Subcutaneous adipose tissue (tissue), 4 donors: Measurements from ENCODE around the gene NEU2. TPM values are rescaled to one million over a fixed set of nuclear protein-coding genes. Genes with fewer than 3 reads are reported as not detected.

Experiments
- total RNA-seq, 4 donors: library from RNA; depleted of rRNA; stranded (reverse); fragments of >200 nt; gene quantifications; one replicate each; pipeline ENCODE4 v1.1.0, GENCODE V29; 2016
- TF ChIP-seq, protein P1 (sequence below): fragments of 450-650 bp; IDR thresholded peaks from one replicate; pipeline ENCODE4 v1.5.1; 2016; ENCODE audit warnings: low read depth, mild to moderate bottlenecking, control low read depth, antibody characterized with exemption, moderate library complexity

The NEU2 gene
- total RNA-seq, 4 donors from 2014 or later, result not detected

DNA sequence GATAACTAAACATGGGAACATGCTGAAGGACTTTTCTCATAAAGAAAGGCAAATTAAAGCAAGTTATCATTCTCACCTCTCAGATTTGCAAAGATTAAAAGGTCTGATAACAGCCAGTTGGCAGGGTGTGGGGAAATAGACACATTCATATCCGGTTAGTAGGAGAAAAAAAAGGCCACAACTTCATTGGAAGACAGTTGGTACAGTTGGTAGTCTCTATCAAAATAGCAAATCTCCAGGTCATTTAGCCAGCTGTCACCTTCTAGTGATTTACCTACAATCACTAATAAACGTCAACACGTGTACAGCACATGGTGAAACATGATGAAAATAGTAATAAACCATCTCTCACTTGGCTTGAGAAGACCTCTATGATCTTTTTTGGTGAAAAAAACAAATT is 44.3 kb downstream of the NEU2 start:
- TF ChIP-seq, protein P1, sequence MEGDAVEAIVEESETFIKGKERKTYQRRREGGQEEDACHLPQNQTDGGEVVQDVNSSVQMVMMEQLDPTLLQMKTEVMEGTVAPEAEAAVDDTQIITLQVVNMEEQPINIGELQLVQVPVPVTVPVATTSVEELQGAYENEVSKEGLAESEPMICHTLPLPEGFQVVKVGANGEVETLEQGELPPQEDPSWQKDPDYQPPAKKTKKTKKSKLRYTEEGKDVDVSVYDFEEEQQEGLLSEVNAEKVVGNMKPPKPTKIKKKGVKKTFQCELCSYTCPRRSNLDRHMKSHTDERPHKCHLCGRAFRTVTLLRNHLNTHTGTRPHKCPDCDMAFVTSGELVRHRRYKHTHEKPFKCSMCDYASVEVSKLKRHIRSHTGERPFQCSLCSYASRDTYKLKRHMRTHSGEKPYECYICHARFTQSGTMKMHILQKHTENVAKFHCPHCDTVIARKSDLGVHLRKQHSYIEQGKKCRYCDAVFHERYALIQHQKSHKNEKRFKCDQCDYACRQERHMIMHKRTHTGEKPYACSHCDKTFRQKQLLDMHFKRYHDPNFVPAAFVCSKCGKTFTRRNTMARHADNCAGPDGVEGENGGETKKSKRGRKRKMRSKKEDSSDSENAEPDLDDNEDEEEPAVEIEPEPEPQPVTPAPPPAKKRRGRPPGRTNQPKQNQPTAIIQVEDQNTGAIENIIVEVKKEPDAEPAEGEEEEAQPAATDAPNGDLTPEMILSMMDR, result no peak

GRCh38 chr2:233079473-233079877 is 47.0 kb downstream of the NEU2 start:
- TF ChIP-seq, protein P1, result no peak

GRCh38 chr2:233079953-233080835 is 47.7 kb downstream of the NEU2 start:
- TF ChIP-seq, protein P1, result no peak

DNA sequence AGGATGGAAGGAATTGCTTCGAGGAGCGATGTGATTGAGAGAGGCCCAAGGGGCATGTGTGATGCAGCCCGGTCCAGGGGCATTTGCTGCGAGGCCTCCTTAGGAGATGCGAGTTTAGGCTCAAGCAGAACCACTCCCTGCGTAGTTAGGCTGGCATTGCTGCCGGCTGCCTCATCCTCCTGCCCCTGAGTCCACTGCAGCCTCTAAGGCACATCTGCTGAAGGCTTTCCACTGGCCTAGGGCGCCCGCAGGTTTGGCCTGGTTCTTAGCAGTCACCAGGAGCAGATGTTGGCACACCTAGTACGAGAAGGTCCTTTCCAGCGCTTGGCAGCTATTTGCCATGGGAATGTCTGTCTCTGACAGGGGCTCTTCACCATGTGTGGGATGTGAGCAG is 48.4 kb downstream of the NEU2 start:
- TF ChIP-seq, protein P1, result no peak

- TF ChIP-seq, protein P1, result no peak
These were observed 48.8 kb downstream of the NEU2 start for GRCh38 chr2:233081232-233081730.

DNA sequence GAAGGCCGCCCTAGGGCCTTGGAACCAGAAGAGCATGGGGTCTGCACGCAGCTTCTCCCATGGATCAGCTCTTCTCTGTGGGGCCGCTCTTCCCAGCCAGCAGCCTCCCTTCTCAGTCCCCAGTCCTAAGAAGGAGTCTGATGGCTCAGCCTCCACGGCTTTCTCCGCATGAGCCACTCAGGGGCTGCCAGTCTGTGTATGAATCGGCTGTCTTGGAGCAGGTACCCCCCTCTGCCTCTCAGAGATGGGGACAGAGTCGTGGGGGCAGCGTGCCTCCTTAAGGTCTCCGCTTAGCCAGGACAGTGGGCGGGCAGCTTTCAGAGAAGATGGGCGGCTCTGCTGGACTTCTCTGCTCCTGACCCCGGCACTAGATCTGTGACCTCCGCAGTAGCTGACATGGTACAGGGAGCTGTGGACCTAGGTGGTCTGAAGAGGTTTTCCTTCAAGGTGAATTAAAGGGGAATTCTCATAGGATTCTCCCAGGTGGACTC is 49.3 kb downstream of the NEU2 start:
- TF ChIP-seq, protein P1, result no peak

DNA sequence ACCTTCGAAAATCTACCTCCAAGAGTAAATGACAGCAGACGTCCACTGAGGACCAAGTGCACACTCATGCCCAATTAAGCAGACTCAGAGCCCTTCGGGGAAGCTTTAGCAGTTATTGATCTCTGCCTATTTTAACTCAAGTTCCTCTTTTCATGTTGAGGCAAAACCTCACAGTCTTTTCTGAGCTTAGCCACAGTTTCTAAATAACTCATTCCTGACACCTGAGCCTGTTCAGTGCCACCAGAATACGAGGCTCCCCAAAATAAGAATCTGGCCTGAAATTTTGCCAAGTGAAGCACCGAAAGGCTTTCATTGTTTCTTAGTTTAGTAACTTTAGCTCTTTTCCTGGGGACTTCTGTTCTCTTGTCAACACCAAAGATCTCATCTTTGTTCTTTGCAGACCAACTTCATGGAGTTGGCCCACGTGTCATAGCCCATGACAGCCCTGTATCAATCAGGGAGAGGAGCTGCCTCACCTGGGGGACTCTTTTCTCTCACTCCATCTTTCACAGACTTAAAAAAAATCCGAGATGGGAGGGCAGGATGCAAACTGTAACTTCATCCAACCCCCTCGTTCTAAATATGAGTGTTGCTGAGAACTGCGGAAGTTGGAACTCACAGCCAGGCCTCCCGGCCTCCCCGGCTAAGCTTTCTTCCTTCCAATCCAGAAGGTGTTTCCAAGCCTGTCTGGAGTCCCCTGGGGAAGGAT is 49.9 kb downstream of the NEU2 start:
- TF ChIP-seq, protein P1, result no peak
